GM20431 (cell line): ENCODE data around the gene MAG.

Experiments
- in situ Hi-C: fragments of 300-500 bp; cut with MseI, MboI; formaldehyde crosslinking; loops from one replicate; pipeline ENCODE4 v1.15.0; 2020; ENCODE audit warnings: low sequenced_read_pairs; ENCODE audit not compliant: unreplicated experiment

The MAG gene

GRCh38 chr19:35296644-35297514 is 4.9 kb downstream of the MAG start:
- in situ Hi-C loops = no loop called here

- in situ Hi-C loops = no loop called here
Observed at GRCh38 chr19:35297515-35297848, 5.5 kb downstream of the MAG start.

- in situ Hi-C loops = no loop called here
Observed at GRCh38 chr19:35297922-35298321, 6.0 kb downstream of the MAG start.

DNA sequence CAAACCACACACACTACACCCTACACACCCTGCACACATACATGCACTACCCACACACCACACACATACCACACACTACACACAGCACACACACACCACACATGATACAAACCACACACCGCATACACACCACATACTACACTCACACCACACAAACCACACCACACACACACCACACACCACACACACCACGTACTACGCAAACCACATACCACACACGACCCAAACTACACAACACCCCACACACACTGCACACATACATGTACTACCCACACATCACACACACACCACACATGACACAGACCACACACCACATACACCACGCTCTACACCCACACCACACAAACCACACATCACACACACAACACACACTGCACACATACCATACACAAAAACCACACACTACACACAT is 6.6 kb downstream of the MAG start:
- in situ Hi-C loops = no loop called here

DNA sequence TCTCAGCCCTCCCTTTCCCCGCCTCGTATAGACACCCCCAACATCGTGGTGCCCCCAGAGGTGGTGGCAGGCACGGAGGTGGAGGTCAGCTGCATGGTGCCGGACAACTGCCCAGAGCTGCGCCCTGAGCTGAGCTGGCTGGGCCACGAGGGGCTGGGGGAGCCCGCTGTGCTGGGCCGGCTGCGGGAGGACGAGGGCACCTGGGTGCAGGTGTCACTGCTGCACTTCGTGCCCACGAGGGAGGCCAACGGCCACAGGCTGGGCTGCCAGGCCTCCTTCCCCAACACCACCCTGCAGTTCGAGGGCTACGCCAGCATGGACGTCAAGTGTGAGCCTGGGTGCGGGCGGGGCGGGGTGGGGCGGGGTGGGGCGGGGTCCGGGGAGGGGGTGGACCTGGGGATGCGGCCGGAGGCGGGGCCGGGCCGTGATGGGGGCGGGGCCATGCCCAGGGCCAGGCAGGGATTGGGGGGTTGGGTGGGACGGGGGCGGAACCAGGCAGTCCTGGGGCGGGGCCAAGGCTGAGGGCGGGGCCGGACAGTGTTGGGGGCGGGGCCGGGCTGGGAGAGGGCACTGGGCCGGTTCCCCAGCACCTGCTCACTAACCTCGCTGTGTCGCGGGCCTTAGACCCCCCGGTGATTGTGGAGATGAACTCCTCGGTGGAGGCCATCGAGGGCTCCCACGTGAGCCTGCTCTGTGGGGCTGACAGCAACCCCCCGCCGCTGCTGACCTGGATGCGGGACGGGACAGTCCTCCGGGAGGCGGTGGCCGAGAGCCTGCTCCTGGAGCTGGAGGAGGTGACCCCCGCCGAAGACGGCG is 7.8 kb downstream of the MAG start:
- in situ Hi-C loops = no loop called here

- in situ Hi-C loops = no loop called here
Observed at GRCh38 chr19:35300339-35300649, 8.3 kb downstream of the MAG start.

DNA sequence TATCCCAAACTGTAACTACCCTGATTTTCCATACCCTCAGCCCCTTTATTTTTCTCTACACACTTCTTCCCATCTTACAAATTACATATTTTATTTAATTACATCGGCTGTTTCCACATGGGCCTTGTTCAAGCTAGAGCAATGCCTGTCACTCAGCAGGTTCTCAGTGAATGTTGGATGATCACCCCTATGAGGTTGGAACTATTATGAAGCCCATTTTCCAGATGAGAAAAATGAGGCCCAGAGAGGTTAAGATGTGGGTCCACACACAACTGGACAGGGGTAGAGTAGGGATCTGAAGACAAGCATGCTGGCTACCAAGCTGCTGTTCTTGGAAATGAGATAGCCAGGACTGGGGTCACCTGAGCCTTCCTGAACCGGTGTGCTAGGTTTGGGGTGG is 10.0 kb downstream of the MAG start:
- in situ Hi-C loops = no loop called here

DNA sequence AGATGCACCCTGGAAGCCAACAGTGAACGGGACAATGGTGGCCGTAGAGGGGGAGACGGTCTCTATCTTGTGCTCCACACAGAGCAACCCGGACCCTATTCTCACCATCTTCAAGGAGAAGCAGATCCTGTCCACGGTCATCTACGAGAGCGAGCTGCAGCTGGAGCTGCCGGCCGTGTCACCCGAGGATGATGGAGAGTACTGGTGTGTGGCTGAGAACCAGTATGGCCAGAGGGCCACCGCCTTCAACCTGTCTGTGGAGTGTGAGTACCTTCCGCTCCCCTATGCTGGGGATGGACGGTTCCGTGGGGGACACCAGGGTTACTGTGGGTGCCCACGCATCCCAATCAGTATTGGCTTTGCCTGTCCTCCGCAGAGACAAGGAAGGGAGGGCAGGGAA is 10.5 kb downstream of the MAG start:
- in situ Hi-C loops = no loop called here

- in situ Hi-C loops = no loop called here
Observed at GRCh38 chr19:35303357-35303915, 11.5 kb downstream of the MAG start.

- in situ Hi-C loops = no loop called here
Observed at GRCh38 chr19:35304036-35304435, 12.1 kb downstream of the MAG start.

- in situ Hi-C loops = no loop called here
Observed at GRCh38 chr19:35305181-35305580, 13.2 kb downstream of the MAG start.

DNA sequence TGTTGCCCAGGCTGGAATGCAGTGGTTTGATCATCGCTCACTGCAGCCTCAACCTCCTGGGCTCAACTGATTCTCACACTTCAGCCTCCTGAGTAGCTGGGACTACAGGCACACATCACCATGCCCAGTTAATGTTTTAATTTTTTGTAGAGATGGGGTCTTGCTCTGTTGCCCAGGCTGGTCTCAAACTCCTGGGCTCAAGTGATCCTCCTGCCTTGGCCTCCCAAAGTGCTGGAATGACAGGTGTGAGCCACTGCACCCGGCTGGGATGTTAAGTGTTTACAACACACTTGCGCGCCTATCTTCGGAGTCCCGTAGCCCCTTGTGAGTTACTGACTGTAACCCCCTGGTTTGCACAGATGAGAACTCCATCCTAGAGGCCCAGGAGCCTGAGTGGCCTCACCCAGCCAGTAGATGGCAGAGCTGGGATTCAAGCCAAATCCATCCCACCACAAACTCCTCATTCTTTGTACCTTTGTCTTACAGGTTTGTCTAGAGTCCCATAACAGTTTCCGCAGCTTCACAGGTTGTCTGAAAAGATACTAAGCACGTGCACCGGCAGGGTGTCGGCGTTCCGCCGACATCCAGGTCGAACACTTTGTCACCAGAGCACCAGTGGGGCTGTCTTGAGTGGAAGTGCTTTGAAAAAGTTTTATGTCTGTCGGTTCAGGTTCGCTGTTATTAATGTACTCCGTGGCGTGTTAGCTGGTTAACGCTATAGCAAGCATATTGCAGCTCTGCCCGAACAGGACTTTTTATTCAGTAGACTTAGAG is 14.7 kb downstream of the MAG start:
- in situ Hi-C loops = no loop called here

- in situ Hi-C loops = no loop called here
Observed at GRCh38 chr19:35307931-35308330, 16.0 kb downstream of the MAG start.

DNA sequence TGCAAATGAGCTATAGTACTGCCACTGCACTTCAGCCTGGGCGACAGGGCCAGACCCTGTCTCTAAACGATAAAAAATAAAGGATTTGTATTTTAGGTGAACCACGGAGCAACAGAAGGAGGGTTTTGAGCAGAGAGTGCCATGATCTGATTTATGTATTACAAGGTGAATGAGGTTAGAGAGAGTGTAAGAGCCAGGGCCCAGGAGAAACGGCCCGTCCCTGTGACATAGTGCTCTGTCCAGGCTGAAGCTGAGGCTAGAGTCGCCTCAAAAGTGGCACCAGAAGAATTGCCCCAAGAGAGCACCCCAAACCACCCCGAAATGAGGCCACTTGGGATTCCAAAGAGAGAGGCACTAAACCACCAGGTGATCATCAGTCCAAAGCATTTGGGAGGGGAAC is 16.9 kb downstream of the MAG start:
- in situ Hi-C loops = no loop called here

- in situ Hi-C loops = no loop called here
Observed at GRCh38 chr19:35309481-35310279, 17.7 kb downstream of the MAG start.

GRCh38 chr19:35310331-35310730 is 18.4 kb downstream of the MAG start:
- in situ Hi-C loops = no loop called here

DNA sequence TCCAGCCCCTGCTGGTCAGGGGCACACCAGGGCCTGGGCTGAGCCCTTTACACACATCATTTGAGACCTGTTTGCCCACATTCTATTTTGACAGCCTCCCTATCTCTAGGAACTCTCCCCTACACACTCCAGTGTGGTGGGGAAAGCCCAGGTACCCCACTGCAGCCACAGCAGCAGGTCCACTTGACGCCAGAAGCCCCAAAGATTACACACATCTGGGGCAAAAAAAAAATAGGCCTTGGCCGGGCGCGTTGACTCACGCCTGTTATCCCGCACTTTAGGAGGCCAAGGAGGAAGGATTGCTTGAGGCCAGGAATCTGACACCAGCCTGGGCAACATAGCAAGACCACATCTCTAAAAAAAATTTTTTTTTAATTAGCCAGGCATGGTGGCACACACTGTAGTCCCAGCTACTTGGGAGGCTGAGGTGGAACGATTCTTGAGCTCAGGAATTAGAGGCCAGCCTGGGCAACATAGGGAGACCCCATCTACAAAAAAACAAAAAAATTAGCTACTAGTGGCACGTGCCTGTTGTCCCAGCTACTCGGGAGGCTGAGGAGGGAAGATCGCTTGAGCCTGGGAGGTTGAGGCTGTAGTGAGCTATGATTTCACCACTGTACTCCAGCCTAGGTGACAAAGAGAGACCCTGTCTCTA is 19.0 kb downstream of the MAG start:
- in situ Hi-C loops = no loop called here

GRCh38 chr19:35311901-35312665 is 20.1 kb downstream of the MAG start:
- in situ Hi-C loops = no loop called here

DNA sequence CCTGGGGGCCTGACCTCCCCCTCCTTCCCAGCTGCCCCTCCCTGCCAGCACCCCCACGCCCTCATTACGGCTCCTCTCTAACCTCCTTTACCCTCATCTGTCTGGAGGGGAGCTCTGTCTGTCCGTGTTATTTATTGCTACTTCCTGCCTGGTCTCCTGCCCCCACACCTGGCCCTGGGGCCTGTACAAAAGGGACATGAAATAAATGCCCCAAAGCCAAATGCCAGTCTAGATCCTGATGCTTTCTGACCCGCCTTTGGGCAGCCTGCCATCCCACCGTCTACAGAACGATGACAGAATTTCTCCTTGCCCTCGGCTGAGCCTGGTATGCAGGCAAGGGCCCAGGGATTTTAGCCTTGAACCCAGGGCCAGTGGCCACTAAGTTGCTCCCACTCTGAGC is 21.6 kb downstream of the MAG start:
- in situ Hi-C loops = no loop called here
